PC-9 (cell line): ENCODE data around the gene MYMK. TPM values are rescaled to one million over a fixed set of nuclear protein-coding genes. Genes with fewer than 3 reads are reported as not detected.

ENCODE experiments used
- BruUV-seq: library from RNA; stranded (reverse); fragments of 400-500 nt; replicated peaks from 2 replicates; lab custom pipeline; 2021; lab: Mats Ljungman, UMichigan
- CTCF ChIA-PET: fragments of 300-600 bp; sonication (Branson Sonifier 250); formaldehyde crosslinking; loops from one replicate; lab custom pipeline; 2022; ENCODE audit warnings: antibody characterized with exemption; lab: Charles Lee
- POLR2A ChIA-PET: fragments of 300-600 bp; sonication (Branson Sonifier 250); formaldehyde crosslinking; loops from one replicate; lab custom pipeline; 2022; ENCODE audit warnings: antibody characterized with exemption; ENCODE audit not compliant: unreplicated experiment; lab: Charles Lee
- DNase-seq, 2 experiments: peaks; one replicate each; pipeline versions ENCODE4 v3.0.0 to v3.0.0-alpha.2; 2015 to 2022; ENCODE audit warnings: mixed read lengths in 1 of 2
- H2AFZ ChIP-seq: fragments of 200-600 bp; sonication (generic); 2 replicates; pipeline ENCODE4 v1.8.1; 2017; ENCODE audit warnings: antibody characterized with exemption
- H3F3A ChIP-seq: fragments of 200-600 bp; sonication (generic); 2 replicates; pipeline ENCODE4 v1.8.1; 2017; ENCODE audit warnings: antibody characterized with exemption, mild to moderate bottlenecking, low read depth; ENCODE audit not compliant: insufficient read depth
- H3K27ac ChIP-seq: fragments of 200-600 bp; sonication (generic); 2 replicates; pipeline ENCODE4 v1.6.1; 2016; ENCODE audit warnings: mixed run types
- H3K27me3 ChIP-seq: fragments of 200-600 bp; sonication (generic); 2 replicates; pipeline ENCODE4 v1.6.1; 2016; ENCODE audit warnings: low read depth, mixed run types; ENCODE audit not compliant: insufficient read depth
- H3K36me3 ChIP-seq: fragments of 200-600 bp; sonication (generic); 2 replicates; pipeline ENCODE4 v1.6.1; 2016; ENCODE audit warnings: low read depth, mixed run types
- H3K4me1 ChIP-seq: fragments of 200-600 bp; sonication (generic); replicated peaks from 2 replicates; pipeline ENCODE4 v1.6.1; 2016; ENCODE audit warnings: mixed run types; ENCODE audit not compliant: insufficient read depth
- H3K4me2 ChIP-seq: fragments of 200-600 bp; sonication (generic); 2 replicates; pipeline ENCODE4 v1.6.1; 2017; ENCODE audit warnings: mixed run types
- H3K4me3 ChIP-seq: fragments of 200-600 bp; sonication (generic); 2 replicates; pipeline ENCODE4 v1.6.1; 2016; ENCODE audit warnings: mixed run types
- H3K79me2 ChIP-seq: fragments of 200-600 bp; sonication (generic); 2 replicates; pipeline ENCODE4 v1.6.1; 2017; ENCODE audit warnings: low read depth, mixed run types
- H3K9me2 ChIP-seq: fragments of 200-600 bp; sonication (generic); 2 replicates; pipeline ENCODE4 v1.8.1; 2017; ENCODE audit warnings: mild to moderate bottlenecking; ENCODE audit not compliant: insufficient read depth
- H3K9me3 ChIP-seq: fragments of 200-600 bp; sonication (generic); 2 replicates; pipeline ENCODE4 v1.8.1; 2016; ENCODE audit warnings: low read depth; ENCODE audit not compliant: insufficient read depth
- H4K20me1 ChIP-seq: fragments of 200-600 bp; sonication (generic); 2 replicates; pipeline ENCODE4 v1.8.1; 2017; ENCODE audit not compliant: insufficient read depth
- EZH2 ChIP-seq: fragments of 200-600 bp; sonication (generic); IDR thresholded peaks from 2 replicates; pipeline ENCODE4 v1.8.0; 2017; ENCODE audit warnings: antibody characterized with exemption, low read depth
- intact Hi-C: fragments of 100-400 bp; cut with micrococcal nuclease; formaldehyde crosslinking; loops from one replicate; pipeline ENCODE4 v1.10.0; 2022; ENCODE audit not compliant: unreplicated experiment
- total RNA-seq: library from RNA; stranded (reverse); gene quantifications from 2 replicates; pipeline ENCODE4 v1.2.3, GENCODE V29; 2021
- TF ChIP-seq, protein P1 (sequence below): fragments of 200-600 bp; sonication (generic); conservative IDR thresholded peaks from 2 replicates; pipeline ENCODE4 v1.6.1; 2017; ENCODE audit warnings: mixed run types, antibody characterized with exemption, mild to moderate bottlenecking, moderate library complexity

Gene MYMK
- total RNA-seq, 1 experiment from 2014 or later: not detected

DNA sequence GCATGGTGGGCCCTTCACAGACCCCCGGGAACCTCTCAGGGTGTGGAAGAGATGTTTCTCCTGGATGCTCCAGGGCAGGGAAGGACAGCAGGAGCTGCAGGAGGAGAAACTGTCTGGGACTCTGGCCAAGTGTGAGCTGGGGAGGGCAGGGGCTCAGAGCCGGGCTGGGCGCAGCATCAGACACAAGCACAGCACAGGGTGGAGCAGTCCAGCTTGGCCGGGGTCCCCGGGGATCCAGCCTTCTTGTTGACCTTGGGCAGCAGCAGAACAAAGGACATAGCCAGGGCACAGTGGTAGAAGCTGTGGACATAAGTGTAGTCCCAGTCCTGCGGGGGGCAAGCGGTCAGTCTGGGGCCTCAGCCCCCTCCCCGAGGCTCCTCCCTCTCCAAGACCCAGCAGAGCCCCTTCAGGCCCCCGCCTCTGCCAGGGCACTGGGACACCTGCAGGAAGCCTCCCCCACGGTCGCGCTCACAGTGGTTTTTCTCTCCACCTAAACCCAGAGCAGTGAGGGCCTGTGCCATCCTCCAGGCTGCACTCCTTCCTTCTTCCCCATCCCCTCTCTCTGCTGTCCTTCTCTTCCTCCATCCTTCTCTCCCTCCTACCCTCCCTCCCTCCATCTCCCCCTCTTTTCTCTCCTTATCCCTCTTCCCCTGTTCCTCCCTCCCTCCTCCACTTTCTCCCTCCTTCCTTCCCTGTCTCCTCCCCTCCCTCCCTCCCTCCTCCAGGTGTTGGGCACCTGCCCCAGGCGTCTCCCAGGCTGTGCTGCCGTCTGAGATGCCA, 10.1 kb downstream of the MYMK start:
- CTCF ChIA-PET: interaction anchor here (0.6 kb wide), 1 partner anchor 484 kb away, joined by 4 read pairs; the partner anchor contains the start of gene GTF3C5
- Histone ChIP-seq H3K9me2 (no peaks in the 10 kb centered on the region), H4K20me1 (no peaks in the 10 kb centered on the region; the same call in 1 of the 2 replicates), H3F3A (peaks cover 9% of the 10 kb centered on the region; the same call in 1 of the 2 replicates), H3K4me2 (no peak overlapping the region), H3K4me1 (peaks cover 4% of the 10 kb centered on the region; the same call in 1 of the 2 replicates), H3K9me3 (no peaks in the 10 kb centered on the region), H2AFZ (no peak overlapping the region), H3K27ac (no peak overlapping the region), H3K27me3 (peaks cover 64% of the 10 kb centered on the region), H3K36me3 (no peaks in the 10 kb centered on the region), H3K79me2 (no peaks in the 10 kb centered on the region), H3K4me3 (no peak overlapping the region)
- intact Hi-C loops: no loop called here
- POLR2A ChIA-PET: no interaction called here
- TF ChIP-seq, protein P1, sequence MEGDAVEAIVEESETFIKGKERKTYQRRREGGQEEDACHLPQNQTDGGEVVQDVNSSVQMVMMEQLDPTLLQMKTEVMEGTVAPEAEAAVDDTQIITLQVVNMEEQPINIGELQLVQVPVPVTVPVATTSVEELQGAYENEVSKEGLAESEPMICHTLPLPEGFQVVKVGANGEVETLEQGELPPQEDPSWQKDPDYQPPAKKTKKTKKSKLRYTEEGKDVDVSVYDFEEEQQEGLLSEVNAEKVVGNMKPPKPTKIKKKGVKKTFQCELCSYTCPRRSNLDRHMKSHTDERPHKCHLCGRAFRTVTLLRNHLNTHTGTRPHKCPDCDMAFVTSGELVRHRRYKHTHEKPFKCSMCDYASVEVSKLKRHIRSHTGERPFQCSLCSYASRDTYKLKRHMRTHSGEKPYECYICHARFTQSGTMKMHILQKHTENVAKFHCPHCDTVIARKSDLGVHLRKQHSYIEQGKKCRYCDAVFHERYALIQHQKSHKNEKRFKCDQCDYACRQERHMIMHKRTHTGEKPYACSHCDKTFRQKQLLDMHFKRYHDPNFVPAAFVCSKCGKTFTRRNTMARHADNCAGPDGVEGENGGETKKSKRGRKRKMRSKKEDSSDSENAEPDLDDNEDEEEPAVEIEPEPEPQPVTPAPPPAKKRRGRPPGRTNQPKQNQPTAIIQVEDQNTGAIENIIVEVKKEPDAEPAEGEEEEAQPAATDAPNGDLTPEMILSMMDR: no peak
- no peak for TF ChIP-seq EZH2
- BruUV-seq: no TSS peak
- no peak for DNase-seq

GRCh38 chr9:133513214-133514100, 11.3 kb downstream of the MYMK start:
- H3K9me2 ChIP-seq: no peaks in the 10 kb centered on the region
- H3K36me3 ChIP-seq: no peaks in the 10 kb centered on the region
- H3K9me3 ChIP-seq: no peaks in the 10 kb centered on the region
- DNase-seq: no peak
- no peaks in the 10 kb centered on the region; the same call in 1 of the 2 replicates for H4K20me1 ChIP-seq
- BruUV-seq: no TSS peak
- TF ChIP-seq, protein P1: no peak
- TF ChIP-seq EZH2: no peak
- no peak overlapping the region for H3K27ac ChIP-seq
- H3K4me2 ChIP-seq: no peak overlapping the region
- H3K4me1 ChIP-seq: peaks cover 13% of the 10 kb centered on the region; the same call in 1 of the 2 replicates
- no peak overlapping the region for H3K4me3 ChIP-seq
- no peaks in the 10 kb centered on the region for H3K79me2 ChIP-seq
- ChIA-PET CTCF (interaction anchor here (0.6 kb wide), 1 partner anchor 483 kb away, joined by 4 read pairs; the partner anchor contains the start of gene GTF3C5), POLR2A (no interaction called here)
- H3F3A ChIP-seq: peaks cover 9% of the 10 kb centered on the region; the same call in 1 of the 2 replicates
- intact Hi-C loops: no loop called here
- H3K27me3 ChIP-seq: peaks cover 62% of the 10 kb centered on the region
- no peak overlapping the region for H2AFZ ChIP-seq
